Right atrium auricular region (tissue), 2 donors: ENCODE measurements around the gene UBE3D. TPM values are rescaled to one million over a fixed set of nuclear protein-coding genes. Genes with fewer than 3 reads are reported as not detected.
A peak's percentile ranks its signal among the peaks of the same experiment; 100 is the strongest.

Source experiments
- DNase-seq: peaks from one replicate; pipeline ENCODE4 v3.0.0-alpha.2; 2019; ENCODE audit warnings: low spot score
- H3K27ac ChIP-seq, 2 donors: fragments of 200-600 bp; sonication (generic); 1 replicate in 1 of 2; 2 replicates in 1 of 2; pipeline ENCODE4 v1.5.1; 2016 to 2019
- H3K27me3 ChIP-seq, 2 donors: fragments of 200-600 bp; sonication (generic); one replicate each; pipeline versions ENCODE4 v1.5.1 to v1.6.0; 2017 to 2019
- H3K36me3 ChIP-seq: fragments of 200-600 bp; sonication (generic); one replicate; pipeline ENCODE4 v1.5.1; 2016
- H3K4me1 ChIP-seq, 2 donors: fragments of 200-600 bp; sonication (generic); one replicate each; pipeline versions ENCODE4 v1.5.1 to v1.6.0; 2017 to 2019
- H3K4me3 ChIP-seq, 2 donors: fragments of 200-600 bp; sonication (generic); 1 replicate in 1 of 2; 2 replicates in 1 of 2; pipeline ENCODE4 v1.5.1; 2017 to 2019; ENCODE audit warnings: mild to moderate bottlenecking in 1 of 2, moderate library complexity in 1 of 2
- H3K9me3 ChIP-seq, 2 donors: fragments of 200-600 bp; sonication (generic); one replicate each; pipeline ENCODE4 v1.5.1; 2019
- CTCF ChIP-seq, 2 donors: fragments of 200-600 bp; sonication (generic); IDR thresholded peaks; one replicate each; pipeline ENCODE4 v1.5.1; 2019; ENCODE audit warnings: antibody characterized with exemption in 2 of 2
- total RNA-seq, 2 donors: library from RNA; depleted of rRNA; stranded (reverse); fragments of >200 nt; gene quantifications; one replicate each; pipeline ENCODE4 v1.1.0, GENCODE V29; 2016

Gene UBE3D
- total RNA-seq, 2 donors from 2014 or later = 3.4 to 4.2 TPM

- Histone ChIP-seq H3K9me3 (no peaks in the 10 kb centered on the region), H3K4me1 (peaks cover 0 to 42% of the 10 kb centered on the region in 2 donors), H3K27me3 (no peaks in the 10 kb centered on the region), H3K36me3 (no peaks in the 10 kb centered on the region), H3K4me3 (peak within 1 kb of the TSS; percentile 69 to 88), H3K27ac (peak within 1 kb of the TSS; percentile 89 to 92)
- peak; percentile 94 for DNase-seq
- peak; percentile 93 to 96 for TF ChIP-seq CTCF (IDR thresholded peaks at IDR 0.05)
Measured at GRCh38 chr6:83067448-83068439, 2.1 kb upstream of the UBE3D start, which contains the start of gene DOP1A. DOP1A (plus strand) TSS chr6:83067671; CDS start chr6:83096978, 29,307 bp downstream.

GRCh38 chr6:83062225-83062624 lies 3.4 kb downstream of the UBE3D start:
- Histone ChIP-seq H3K27ac (no peak overlapping the region), H3K4me3 (no peak overlapping the region), H3K27me3 (no peaks in the 10 kb centered on the region), H3K4me1 (peaks cover 0 to 13% of the 10 kb centered on the region in 2 donors), H3K36me3 (no peaks in the 10 kb centered on the region), H3K9me3 (no peaks in the 10 kb centered on the region)
- TF ChIP-seq CTCF (IDR thresholded peaks at IDR 0.05) = no peak
- DNase-seq = no peak

- H3K9me3 ChIP-seq = no peaks in the 10 kb centered on the region
- no peak overlapping the region for H3K4me3 ChIP-seq
- peaks cover 3% of the 10 kb centered on the region for H3K36me3 ChIP-seq
- TF ChIP-seq CTCF (IDR thresholded peaks at IDR 0.05) = no peak
- H3K27ac ChIP-seq = no peak overlapping the region
- no peaks in the 10 kb centered on the region for H3K27me3 ChIP-seq
- no peak for DNase-seq
- H3K4me1 ChIP-seq = peaks cover 0 to 13% of the 10 kb centered on the region in 2 donors
Measured at GRCh38 chr6:83061190-83061589, 4.5 kb downstream of the UBE3D start.

GRCh38 chr6:83057705-83058321 lies 7.8 kb downstream of the UBE3D start:
- no peak overlapping the region for H3K27ac ChIP-seq
- H3K27me3 ChIP-seq = no peaks in the 10 kb centered on the region
- no peaks in the 10 kb centered on the region for H3K9me3 ChIP-seq
- TF ChIP-seq CTCF (IDR thresholded peaks at IDR 0.05) = peak; percentile 27 to 73
- no peaks in the 10 kb centered on the region for H3K4me1 ChIP-seq
- H3K36me3 ChIP-seq = peaks cover 3% of the 10 kb centered on the region
- DNase-seq = no peak
- H3K4me3 ChIP-seq = no peak overlapping the region

- H3K4me1 ChIP-seq = no peaks in the 10 kb centered on the region
- peak; percentile 79 to 90 for TF ChIP-seq CTCF (IDR thresholded peaks at IDR 0.05)
- H3K27ac ChIP-seq = no peak overlapping the region
- no peaks in the 10 kb centered on the region for H3K9me3 ChIP-seq
- DNase-seq = no peak
- H3K4me3 ChIP-seq = no peak overlapping the region
- H3K27me3 ChIP-seq = no peaks in the 10 kb centered on the region
- peaks cover 3% of the 10 kb centered on the region for H3K36me3 ChIP-seq
Measured at GRCh38 chr6:83055366-83055964, 10.2 kb downstream of the UBE3D start.
